Hypothalamus (tissue), 51 donors: ENCODE results near the gene GALNT10.

ENCODE experiments used
- DNase-seq, 51 donors: peaks; one replicate each; lab custom pipeline; 2025; lab: John Stamatoyannopoulos, UW

The GALNT10 gene

GRCh38 chr5:154315196-154315595 lies 124.7 kb downstream of the GALNT10 start:
- DNase-seq = no peak

- DNase-seq = no peak
Observed at GRCh38 chr5:154315756-154316155, 125.2 kb downstream of the GALNT10 start.

GRCh38 chr5:154316223-154316935 lies 125.8 kb downstream of the GALNT10 start:
- DNase-seq = no peak

GRCh38 chr5:154317916-154318315 lies 127.4 kb downstream of the GALNT10 start:
- no peak for DNase-seq

- no peak for DNase-seq
Observed at GRCh38 chr5:154318691-154319090, 128.2 kb downstream of the GALNT10 start.

GRCh38 chr5:154319736-154320135 lies 129.2 kb downstream of the GALNT10 start:
- no peak for DNase-seq

GRCh38 chr5:154320224-154321089 lies 129.9 kb downstream of the GALNT10 start:
- DNase-seq = no peak

- DNase-seq = no peak
Observed at GRCh38 chr5:154321546-154321945, 131.0 kb downstream of the GALNT10 start.

- DNase-seq = no peak
Observed at GRCh38 chr5:154324033-154324432, 133.5 kb downstream of the GALNT10 start.

- no peak for DNase-seq
Observed at GRCh38 chr5:154325566-154325965, 135.0 kb downstream of the GALNT10 start.

GRCh38 chr5:154329062-154329461 lies 138.5 kb downstream of the GALNT10 start:
- no peak for DNase-seq

GRCh38 chr5:154329519-154330040 lies 139.0 kb downstream of the GALNT10 start:
- no peak for DNase-seq

GRCh38 chr5:154330097-154330667 lies 139.6 kb downstream of the GALNT10 start:
- DNase-seq = no peak

GRCh38 chr5:154331232-154331631 lies 140.7 kb downstream of the GALNT10 start:
- no peak for DNase-seq

- DNase-seq = no peak
Observed at GRCh38 chr5:154331924-154332323, 141.4 kb downstream of the GALNT10 start.

GRCh38 chr5:154332451-154332850 lies 141.9 kb downstream of the GALNT10 start:
- DNase-seq = no peak

- no peak for DNase-seq
Observed at GRCh38 chr5:154333016-154333415, 142.5 kb downstream of the GALNT10 start.

- DNase-seq = no peak
Observed at GRCh38 chr5:154334406-154335064, 144.0 kb downstream of the GALNT10 start.

- DNase-seq = no peak
Observed at GRCh38 chr5:154335065-154335448, 144.5 kb downstream of the GALNT10 start.

GRCh38 chr5:154341620-154342019 lies 151.1 kb downstream of the GALNT10 start:
- DNase-seq = no peak

- no peak for DNase-seq
Observed at GRCh38 chr5:154342211-154342610, 151.7 kb downstream of the GALNT10 start.
